GM18951 (cell line): ENCODE data around the gene SLC1A1.

Experiments used
- POLR2A ChIP-seq: IDR thresholded peaks from 4 replicates; pipeline ENCODE4 v1.6.1; 2011; ENCODE audit warnings: mild to moderate bottlenecking; ENCODE audit not compliant: insufficient read length, insufficient read depth; ENCODE audit errors: extremely low read depth
- in situ Hi-C: fragments of 300-500 bp; cut with MboI; formaldehyde crosslinking; loops from one replicate; pipeline ENCODE4 v1.12.0; 2022; ENCODE audit warnings: low sequenced_read_pairs, mixed read lengths, inconsistent platforms; ENCODE audit not compliant: unreplicated experiment

Gene SLC1A1

DNA sequence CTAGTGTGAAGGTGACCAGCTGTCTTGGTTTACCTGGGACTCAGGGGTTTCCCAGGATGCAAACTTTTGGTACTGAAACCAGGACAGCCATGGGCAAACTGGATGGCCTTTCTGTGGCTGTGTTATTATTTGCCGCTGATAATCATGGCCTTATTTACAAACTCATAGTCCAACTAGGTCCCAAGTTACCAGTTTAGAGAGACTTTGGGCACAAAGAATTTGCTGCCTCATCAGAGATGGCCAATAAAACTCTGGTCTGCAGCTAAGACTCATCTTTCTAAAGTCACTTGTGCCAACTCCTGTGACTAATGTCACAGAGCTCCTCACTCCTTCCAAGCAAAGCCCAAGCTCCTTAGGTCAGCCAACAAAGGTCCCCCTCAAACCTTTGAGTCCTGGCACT, 124.4 kb downstream of the SLC1A1 start:
- in situ Hi-C loops, result no loop called here
- no peak for TF ChIP-seq POLR2A

- in situ Hi-C loops, result no loop called here
- no peak for TF ChIP-seq POLR2A
These were observed 125.0 kb downstream of the SLC1A1 start for GRCh38 chr9:4615251-4615650.

DNA sequence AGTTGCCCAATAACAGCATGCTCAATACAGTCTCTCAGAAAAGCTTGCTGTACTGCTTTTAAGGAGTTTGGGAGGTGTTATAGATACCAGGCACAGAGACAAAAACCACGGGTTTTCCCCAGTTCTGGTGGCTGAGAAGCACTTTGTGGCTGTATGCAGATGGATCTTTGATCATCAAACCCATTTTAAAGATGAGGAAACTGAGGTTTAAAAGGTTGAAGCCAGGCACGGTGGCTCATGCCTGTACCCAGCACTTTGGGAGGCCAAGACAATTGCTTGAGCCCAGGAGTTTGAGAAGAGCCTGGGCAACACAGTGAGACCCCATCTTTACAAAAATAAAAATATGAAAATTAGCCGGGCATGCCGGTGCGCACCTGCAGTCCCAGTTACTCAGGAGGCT, 125.5 kb downstream of the SLC1A1 start:
- in situ Hi-C loops, result no loop called here
- TF ChIP-seq POLR2A, result no peak

DNA sequence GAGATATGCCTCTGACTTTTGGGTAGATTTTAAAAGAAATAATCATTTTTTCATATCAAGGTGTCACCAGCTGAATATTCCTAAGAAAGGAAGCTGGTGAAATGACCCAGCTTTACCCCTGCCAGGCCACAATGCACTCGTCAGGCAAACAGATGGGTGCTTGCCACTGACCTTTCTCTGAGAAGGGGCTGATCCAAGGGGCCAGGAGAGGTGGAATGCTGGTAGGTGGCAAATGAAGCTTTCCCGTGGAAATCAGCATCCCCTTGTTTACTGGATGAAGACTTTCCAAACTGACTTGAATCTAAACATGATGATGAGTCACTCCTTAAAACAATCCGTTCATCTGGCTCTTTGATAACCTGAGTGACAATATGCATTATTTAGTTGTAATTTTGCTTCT, 127.5 kb downstream of the SLC1A1 start:
- in situ Hi-C loops, result no loop called here
- TF ChIP-seq POLR2A, result no peak

DNA sequence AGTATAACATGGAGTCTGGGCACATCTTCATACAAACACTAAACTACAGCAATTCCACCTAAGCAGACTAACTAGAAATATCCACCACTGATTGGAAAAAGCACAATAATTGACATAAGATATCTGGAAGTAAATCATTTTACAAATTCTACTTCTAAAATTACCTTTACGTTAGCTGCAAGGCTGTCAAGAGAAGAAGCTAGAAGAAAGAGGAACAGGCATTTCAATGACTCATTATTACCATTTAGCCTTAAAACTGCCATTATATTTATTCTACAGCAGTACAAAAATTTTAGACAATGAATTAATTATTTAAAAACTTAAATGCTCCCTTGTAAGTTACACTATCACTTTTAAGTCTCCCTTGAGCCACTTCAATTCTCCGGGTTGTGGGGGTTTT, 128.4 kb downstream of the SLC1A1 start:
- TF ChIP-seq POLR2A, result no peak
- in situ Hi-C loops, result no loop called here

GRCh38 chr9:4620057-4620765, 129.9 kb downstream of the SLC1A1 start:
- TF ChIP-seq POLR2A, result no peak
- in situ Hi-C loops, result no loop called here

- in situ Hi-C loops, result no loop called here
- no peak for TF ChIP-seq POLR2A
These were observed 130.8 kb downstream of the SLC1A1 start for GRCh38 chr9:4620881-4621555.

DNA sequence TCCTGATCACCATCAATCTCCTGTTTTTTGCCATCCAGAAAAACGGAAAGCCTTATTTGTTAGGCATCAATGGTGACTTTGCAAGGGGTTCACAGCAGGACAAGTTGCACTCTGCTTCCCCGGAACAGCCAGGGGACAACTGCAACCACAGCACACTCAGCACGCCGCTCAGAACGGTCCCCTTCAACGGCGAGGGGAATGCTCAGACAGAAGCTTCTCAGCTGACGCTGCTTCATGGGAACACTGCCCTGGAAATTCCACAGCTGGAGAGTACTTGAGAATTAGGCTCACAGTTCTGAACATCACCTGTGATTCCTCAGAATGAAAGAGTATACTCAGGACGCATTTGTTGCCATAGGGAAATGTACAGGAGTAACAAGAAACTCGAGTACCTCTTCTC, 131.7 kb downstream of the SLC1A1 start:
- in situ Hi-C loops, result no loop called here
- no peak for TF ChIP-seq POLR2A

DNA sequence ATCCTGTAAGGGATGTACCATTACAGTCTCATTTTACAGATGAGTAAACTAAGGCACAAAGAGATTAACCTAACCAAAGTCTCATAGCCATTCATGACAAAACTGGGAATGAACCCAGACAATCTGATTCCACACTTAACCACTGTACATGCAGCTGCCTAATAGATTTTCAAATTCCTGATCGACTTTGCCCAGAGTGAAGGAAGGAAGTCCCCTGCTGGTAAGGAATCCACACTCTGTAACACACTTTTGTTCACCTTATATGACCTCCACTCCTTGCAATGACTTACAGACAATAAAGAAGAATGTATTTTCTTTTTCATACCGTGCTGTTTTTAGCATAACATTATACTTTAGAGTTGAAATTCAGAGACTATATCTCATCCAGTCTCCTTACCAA, 140.6 kb downstream of the SLC1A1 start:
- no peak for TF ChIP-seq POLR2A
- in situ Hi-C loops, result loop anchor here (10.0 kb wide), 1 partner anchor 246 kb away; no protein-coding TSS in a partner anchor
